HG03095 (cell line): ENCODE results near the gene TTL.
"Not testable (repeated sequence)": the region's sequence is repeated elsewhere in the genome, so short reads cannot be mapped to it uniquely, and the experiment has no call there.

Source experiments
- ATAC-seq: cut with Tn5 transposase; IDR thresholded peaks from one replicate; pipeline ENCODE4 v1.9.1; 2021; ENCODE audit warnings: moderate library complexity; ENCODE audit not compliant: unreplicated experiment

TTL gene

DNA sequence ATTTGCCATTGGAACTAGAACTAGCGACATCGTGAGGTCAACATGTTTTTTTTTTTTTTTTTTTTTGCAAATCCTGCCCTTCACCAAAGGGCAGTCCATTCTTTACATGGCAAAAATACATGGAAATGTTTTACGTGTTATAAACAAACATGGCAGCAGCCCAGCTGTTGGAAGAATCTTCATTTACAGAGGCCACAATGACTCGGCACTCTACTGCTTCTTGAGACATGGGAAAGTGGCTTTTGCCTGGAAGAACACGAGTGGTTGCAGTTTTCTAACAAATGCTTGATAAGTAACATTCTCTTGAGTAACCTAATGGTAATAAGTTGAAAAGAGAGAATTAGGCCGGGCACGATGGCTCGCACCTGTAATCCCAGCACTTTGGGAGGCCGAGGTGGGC lies 37.5 kb downstream of the TTL start:
- no peak for ATAC-seq

DNA sequence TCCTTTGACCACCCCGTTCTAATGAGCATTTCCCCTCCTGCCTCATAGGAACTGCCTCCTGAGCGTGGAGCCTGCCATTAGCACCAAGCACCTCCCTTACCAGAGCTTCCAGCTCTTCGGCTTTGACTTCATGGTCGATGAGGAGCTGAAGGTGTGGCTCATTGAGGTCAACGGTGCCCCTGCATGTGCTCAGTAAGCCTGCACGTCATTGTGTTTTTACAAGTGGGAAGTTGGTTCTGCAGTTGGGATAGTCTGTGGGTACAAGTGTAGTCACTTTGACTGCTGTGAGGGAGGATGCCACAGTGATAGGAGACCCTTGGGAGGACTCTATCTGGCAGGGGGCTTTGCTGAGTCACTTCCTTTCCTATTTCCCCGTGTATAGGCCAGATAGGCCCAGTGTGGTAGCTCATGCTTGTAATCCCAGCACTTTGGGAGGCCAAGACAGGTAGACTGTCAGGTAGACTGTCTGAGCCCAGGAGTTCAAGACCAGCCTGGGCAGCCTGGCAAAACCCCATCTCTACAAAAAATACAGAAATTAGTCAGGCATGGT lies 38.4 kb downstream of the TTL start:
- ATAC-seq: no peak

DNA sequence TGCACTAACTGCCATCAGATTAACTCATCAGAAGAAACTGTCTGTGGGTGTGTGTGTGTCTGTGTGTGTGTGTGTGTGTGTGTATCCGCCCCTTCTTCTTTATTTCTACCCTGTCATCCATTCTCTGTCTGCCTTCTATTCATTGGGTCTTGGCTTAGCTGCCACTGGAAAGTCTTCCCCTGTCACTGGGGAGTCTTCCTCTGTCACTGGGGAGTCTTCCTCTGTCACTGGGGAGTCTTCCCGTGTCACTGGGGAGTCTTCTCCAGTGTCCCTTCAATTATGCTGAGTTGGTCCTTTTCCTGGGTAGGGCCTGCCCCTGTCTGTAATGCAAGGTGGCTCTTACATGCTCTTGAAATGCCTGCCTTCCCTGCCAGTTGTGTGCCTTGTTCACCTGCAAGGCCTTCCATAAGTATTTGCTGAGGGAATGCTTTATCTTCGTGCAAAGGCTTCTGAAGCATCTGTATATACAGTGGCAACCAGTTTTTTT lies 41.4 kb downstream of the TTL start:
- no peak for ATAC-seq

DNA sequence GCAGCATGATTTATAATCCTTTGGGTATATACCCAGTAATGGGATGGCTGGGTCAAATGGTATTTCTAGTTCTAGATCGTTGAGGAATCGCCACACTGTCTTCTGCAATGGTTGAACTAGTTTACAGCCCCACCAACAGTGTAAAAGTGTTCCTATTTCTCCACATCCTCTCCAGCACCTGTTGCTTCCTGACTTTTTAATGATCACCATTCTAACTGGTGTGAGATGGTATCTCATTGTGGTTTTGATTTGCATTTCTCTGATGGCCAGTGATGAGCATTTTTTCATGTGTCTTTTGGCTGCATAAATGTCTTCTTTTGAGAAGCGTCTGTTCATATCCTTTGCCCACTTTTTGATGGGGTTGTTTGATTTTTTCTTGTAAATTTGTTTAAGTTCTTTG lies 42.3 kb downstream of the TTL start:
- not testable (repeated sequence) for ATAC-seq

DNA sequence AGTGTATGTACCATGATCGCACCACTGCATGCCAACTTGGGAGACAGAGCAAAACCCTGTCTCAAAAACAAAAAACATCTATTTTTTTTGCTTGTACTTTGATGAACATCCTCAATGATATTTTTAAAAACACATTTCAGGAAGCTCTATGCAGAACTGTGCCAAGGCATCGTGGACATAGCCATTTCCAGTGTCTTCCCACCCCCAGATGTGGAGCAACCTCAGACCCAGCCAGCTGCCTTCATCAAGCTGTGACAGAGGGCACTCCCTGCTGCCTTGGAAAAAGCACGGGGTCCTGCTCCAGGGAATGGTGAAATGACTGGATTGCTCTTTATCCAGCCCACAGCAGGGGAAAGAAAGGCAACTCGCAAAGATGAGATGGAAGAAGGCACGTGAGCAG lies 46.6 kb downstream of the TTL start:
- no peak for ATAC-seq

DNA sequence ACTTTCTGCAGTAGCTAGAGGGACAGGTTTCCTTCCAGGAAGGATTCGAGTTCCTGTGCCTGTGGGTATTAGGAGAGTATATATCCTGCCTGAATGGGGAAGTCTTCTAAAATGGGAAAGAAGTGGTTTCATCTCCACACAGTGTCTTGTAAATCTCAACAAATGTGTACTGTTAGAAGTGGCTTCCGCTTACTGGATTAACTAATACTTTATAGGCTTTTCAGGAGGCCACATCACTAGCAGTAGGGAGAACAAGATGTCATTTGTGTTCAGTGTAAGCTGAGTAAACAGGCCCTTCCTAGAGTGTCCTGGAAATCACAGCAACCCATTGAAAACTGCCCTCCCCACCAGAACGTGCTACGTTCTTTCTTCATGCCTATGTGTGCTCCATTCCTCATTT lies 47.8 kb downstream of the TTL start:
- no peak for ATAC-seq

DNA sequence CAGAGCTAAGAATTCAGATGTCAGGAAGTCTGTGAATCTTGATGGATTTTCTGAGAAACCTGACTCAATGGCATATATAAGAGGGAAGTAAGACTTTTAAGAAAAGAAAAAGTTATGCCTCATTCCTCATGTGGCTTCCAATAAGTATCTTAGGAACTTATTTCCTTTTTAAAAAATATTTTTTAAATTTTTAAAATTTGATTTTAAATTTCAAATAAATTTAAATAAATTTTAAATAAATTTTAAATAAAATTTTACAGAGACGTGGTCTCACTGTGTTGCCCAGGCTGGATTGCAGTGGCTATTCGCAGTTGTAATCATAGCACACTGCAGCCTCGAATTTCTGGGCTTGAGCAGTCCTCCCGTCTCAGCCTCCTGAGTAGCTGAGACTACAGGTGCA lies 48.8 kb downstream of the TTL start:
- ATAC-seq: no peak

DNA sequence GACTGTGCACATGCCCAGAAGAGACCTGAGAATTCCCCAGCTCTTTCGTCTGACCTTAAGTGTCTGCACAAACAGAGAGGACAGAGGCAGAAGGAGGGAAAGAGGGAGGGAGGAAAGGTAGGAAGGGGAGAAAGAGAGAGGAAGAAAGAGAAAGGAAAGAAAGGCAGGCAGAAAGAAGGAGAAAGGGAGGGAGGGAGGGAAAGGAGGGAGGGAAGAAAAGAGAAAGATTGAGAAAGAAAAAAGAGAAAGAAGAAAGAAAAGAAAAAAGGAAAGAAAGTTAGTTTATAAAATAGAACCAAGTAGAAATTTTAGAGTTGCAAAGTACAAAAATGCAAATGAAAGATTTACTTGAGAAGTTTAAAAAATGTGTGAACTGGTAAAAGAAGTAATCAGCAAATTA lies 52.9 kb downstream of the TTL start:
- no peak for ATAC-seq

DNA sequence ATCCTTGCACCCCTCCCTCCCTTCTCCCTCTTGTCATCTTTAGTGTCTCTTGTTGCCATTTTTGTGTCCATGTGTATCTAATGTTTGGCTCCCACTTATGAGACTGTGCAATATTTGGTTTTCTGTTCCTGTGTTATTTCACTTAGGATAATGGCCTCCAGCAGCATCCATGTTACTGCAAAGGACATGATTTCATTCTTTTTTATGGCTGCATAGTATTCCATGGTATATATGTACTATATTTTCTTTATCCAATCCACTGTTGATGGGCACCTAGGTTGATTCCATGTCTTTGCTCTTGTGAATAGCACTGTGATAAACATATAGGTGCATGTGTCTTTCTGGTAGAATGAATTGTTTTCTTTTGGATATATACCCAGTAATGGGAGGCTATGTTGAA lies 54.7 kb downstream of the TTL start:
- not testable (repeated sequence) for ATAC-seq

DNA sequence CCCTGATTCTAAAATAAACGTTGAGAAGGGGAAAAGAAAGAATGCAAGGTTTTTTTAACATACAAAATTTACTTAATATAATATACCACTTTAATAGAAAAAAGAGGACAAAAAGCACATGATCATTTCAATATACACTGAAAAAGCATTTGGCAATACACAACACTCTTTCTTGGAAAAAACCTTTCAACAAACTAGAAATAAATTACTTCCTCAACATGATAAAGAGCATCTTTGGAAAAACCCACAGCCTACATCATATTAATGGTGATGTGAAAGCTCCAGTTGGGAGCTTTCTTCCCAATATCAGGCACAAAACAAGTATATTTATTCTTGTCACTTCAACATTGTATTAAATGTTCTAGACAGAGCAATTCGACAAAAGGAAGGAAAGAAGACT lies 57.4 kb downstream of the TTL start:
- no peak for ATAC-seq

DNA sequence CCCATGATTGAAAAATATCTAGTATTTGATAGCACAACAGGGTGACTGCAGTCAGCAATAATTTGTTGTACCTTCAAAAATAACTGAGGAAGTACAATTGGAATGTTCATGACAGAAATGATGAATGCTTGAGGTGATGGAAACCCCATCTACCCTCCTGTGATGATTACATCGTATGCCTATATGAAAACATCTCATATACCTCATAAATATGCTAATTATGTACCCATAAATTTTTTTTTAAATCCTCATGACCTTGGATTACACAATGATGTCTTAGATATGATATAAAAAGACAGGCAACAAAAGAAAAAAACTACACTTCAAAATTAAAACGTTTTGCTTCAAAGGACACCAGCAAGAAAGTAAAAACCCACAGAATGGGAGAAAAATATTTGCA lies 59.0 kb downstream of the TTL start:
- ATAC-seq: no peak

DNA sequence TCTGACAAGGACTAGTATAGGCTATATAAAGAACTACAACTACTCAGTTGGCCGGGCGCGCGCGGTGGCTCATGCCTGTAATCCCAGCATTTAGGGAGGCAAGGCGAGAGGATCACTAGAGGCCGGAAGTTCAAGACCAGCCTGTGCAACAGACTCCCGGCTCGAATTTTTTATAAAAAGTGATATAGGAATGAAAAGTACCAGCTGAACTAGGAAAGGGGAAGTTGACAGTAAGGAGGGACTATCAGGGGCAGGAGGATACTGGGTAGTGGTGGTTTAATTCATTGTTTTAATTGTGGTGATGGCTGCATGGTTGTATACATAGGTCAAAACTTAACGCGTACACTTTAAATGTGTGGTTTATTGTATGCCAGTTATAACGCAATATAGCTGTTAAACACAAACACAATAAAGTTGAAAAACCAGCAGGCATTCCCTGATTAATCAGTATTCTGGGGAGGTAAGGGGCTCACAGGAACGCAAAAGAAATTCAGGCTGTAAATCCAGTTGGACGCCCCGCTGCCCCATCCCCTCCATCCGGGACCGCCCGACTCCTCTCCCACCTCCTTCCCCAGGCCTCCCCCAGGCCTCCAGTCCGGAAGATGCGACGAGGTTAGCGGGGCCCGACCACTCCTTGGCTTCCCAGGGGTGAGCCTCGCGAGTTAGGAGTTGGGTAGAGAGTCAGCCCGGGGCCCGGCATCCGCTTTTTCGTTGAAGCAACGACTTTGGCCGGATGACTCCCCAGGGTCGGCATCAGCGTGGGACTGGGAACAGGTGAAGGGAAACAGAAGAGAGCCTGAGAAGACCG lies 59.6 kb downstream of the TTL start:
- ATAC-seq: peak; percentile 55

DNA sequence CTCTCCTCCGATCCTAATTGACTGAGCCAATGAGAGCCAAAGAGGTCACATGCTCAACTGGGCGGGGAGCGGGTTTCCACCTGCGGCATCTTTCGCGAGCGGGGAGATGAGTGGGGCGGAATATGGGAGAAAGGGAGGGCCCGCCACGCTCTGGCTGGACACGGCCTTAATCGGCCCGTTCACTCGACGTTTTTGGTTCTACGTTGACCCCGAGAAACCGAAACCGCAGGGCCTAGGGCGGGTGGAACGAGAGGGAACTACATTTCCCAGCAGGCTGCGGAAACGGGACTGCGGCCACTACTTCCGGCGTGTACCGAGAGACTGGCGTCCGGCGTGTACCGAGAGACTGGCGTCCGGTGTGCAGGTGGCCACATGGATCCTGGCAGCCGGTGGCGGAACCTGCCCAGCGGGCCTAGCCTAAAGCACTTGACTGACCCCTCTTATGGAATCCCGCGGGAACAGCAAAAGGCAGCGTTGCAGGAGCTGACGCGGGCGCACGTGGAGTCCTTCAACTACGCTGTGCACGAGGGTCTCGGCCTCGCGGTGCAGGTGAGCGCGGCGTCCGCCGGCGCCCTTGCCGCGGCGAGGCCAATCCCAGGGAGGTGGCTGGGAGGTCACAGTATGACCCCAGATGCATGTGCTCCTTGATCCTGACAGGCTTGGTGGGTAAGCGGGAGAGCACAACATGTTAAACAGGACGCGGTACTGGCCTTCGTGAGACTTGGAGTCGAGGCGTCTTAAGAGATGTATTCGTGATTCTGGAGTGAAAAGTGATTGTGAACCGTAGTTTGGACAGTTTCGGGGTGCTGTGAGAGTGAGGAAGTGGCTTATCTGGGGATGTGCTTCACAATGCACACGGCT lies 60.4 kb downstream of the TTL start, which contains the start of gene POLR1B:
TSS of gene POLR1B (plus strand) at position 343 of the 861 bp plus-strand sequence. CDS start at position 373, 30 bp downstream.
- ATAC-seq: peak; percentile 80

DNA sequence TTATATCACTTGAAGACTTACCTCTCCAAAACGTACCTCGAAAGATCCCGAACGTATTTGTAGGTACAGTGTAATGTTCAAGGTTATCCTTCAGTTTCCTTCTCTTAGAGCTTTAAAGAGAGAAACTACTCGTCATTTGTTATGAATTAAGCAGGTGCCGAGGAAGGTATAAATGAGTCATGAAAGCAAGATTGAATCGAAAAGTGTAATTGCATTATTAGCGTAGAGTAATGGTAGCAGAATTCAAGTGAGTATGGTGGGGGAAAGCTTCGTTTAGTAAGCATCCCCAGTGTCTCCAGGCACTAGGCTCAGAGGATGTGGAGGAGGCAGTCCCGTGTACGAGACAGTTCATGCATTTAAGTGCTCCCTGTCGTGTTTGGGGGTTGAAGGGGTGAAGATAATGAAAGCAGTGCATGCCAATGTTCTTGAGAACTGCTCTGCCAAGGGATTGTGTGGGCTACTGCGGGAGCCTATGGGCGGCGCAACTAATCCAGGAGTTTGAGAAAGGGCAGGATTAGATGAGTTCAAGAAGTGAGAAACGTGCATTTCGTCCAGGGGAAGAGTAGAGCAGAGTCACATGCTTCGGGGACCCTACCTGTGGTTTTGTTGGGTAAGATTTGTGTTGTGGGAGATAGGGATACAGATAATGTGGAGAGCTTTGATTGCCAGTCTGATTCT lies 61.2 kb downstream of the TTL start:
- no peak for ATAC-seq

DNA sequence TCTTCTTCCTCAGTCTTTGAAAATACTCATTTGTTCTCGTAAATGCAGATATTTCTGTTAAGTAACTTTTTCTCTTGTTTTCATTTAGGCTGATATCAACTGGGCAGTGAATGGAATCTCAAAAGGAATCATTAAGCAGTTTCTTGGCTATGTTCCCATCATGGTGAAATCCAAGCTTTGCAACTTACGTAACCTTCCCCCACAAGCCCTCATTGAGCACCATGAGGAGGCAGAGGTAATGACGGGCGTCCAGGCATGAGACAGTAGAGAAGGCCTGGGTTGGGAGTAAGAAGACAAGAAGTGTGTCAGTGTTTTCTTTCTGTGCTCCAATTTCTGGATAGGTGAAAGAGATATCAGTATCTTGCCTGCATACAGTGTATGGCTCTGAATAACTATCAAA lies 65.4 kb downstream of the TTL start:
- ATAC-seq: no peak

DNA sequence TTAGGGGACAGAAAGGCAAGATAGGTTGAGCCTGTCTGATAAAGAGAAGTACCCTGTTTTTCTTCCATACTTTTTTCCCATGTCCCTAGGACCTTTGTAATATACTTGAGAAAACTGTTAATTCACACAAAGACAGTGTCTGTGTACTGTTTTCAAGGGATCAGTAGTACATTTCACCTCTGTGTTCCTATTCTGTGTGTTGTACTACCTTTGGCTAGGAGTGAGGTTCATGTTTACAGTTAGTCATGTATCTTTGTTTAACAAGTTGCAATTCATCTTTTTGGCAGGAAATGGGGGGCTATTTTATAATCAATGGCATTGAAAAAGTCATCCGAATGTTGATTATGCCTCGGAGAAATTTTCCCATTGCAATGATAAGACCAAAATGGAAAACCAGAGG lies 67.0 kb downstream of the TTL start:
- ATAC-seq: no peak

DNA sequence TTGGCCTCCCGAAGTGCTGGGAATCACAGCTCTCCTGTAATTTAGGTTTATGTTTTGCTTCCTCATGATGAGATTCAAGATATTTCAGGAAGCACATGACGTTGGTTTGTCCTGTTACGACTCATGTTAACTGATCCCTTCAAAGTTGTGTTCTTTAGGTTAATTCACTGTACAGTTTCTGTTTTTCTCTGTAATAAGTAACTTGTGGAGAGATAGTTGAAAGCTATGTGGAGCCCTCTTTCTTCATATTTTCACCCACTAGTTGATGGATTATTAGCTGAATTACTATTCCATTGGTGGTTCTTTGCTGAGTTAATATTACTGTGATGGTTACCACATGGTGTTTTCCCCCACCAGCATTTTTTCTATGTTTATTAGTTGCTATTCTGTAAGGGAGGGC lies 84.1 kb downstream of the TTL start:
- no peak for ATAC-seq

DNA sequence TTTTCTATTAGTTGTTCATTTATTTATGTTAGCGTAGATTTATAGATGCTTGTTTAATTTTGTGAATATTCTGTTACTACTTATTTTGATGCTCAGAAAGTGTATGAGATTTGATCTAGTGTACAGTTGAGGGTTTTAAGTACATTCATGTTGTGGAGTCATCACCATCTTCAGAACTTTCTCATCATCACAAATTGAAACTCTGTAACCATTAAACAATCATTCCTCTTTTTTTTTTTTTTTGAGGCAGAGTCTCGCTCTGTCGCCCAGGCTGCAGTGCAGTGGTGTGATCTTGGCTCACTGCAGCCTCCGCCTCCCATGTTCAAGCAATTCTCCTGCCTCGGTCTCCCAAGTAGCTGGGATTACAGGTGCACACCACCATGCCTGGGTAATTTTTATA lies 84.6 kb downstream of the TTL start:
- ATAC-seq: not testable (repeated sequence)

DNA sequence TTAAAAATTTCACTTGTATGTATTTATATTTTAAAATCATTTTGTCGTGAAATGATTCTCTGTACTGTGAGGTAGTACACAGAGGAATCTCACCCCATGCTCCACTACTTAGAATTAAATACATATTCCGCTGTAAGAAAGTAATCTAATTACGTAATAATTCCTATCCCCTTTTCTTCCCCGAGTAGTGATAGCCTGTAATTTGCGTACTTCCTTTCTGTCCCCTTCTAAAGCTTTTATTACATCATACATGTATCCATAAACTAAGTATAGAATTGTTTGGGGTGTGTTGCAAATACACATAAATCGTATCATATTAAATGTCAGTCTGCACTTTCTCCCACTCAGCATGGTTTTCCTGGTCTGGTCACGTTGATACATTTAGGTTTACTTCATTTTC lies 90.0 kb downstream of the TTL start:
- no peak for ATAC-seq

DNA sequence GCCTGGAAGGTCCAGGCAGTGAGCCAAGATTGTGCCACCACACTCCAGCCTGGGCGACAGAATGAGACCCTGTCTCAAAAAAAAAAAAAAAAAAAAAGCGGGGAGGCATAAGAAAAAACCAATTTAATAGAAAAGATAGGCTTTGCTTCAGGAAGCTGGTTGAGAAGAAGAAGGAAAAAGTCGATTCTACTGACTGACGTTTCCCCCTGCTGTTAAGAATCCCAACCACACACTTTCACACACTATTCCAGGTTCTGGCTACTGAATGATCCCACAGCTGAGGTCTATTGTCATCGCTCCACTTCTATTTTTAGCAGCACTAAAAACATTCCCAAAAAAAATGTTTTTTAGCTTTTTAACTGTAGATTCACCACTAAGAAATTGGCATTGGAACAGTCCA lies 95.8 kb downstream of the TTL start:
- no peak for ATAC-seq

DNA sequence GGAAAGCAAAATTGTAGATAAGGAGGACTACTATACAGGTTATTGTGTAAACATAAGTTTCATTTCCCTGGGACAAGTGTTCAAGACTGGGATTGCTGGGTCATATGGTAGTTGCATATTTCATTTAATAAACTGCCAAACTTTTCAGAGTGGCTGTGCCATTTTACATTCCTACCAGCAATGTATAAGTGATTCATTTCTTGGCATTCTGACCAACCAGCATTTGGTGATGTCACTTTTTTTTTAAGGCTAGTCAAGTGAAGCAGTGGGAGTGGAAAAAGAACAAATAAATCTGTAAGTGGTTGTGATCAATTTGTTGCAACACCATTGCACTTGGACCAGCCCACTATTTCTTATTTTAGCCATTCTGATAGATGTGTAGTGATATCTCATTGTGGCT lies 97.3 kb downstream of the TTL start:
- ATAC-seq: no peak
